ENCODE measurements around the gene CD22.

The CD22 gene

DNA sequence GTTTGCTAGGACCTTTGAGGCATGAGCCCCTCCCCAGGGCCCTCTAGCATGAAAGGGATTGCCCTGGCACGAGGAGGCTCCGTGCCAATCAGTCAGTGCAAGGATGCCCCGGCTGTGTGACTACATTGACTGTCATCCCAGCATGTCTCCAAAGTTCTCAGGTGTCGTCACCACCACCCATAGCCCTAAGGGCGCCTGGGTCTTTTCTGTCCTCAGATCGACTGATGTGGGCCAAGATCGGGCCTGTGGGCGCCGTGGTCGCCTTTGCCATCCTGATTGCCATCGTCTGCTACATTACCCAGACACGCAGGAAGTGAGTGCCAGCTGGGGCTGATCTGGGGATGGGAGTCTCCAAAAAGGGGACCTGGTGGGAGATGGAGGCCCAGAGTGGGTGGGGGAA, 18.7 kb upstream of the CD22 start:
- in situ Hi-C loops (cut with MboI; ENCODE audit: low pct_unique_long_range_greater_than_20kb, low sequenced_read_pairs): no loop called here
- no peak for DNase-seq

DNA sequence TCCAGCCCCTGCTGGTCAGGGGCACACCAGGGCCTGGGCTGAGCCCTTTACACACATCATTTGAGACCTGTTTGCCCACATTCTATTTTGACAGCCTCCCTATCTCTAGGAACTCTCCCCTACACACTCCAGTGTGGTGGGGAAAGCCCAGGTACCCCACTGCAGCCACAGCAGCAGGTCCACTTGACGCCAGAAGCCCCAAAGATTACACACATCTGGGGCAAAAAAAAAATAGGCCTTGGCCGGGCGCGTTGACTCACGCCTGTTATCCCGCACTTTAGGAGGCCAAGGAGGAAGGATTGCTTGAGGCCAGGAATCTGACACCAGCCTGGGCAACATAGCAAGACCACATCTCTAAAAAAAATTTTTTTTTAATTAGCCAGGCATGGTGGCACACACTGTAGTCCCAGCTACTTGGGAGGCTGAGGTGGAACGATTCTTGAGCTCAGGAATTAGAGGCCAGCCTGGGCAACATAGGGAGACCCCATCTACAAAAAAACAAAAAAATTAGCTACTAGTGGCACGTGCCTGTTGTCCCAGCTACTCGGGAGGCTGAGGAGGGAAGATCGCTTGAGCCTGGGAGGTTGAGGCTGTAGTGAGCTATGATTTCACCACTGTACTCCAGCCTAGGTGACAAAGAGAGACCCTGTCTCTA, 18.0 kb upstream of the CD22 start:
- in situ Hi-C loops (cut with MboI; ENCODE audit: low pct_unique_long_range_greater_than_20kb, low sequenced_read_pairs): no loop called here
- DNase-seq: no peak

GRCh38 chr19:35311901-35312665, 16.9 kb upstream of the CD22 start:
- DNase-seq: no peak
- in situ Hi-C loops (cut with MboI; ENCODE audit: low pct_unique_long_range_greater_than_20kb, low sequenced_read_pairs): no loop called here

- no peak for DNase-seq
Measured at GRCh38 chr19:35313587-35313986, 15.4 kb upstream of the CD22 start.

GRCh38 chr19:35314031-35314430, 15.0 kb upstream of the CD22 start:
- in situ Hi-C loops (cut with MboI; ENCODE audit: low pct_unique_long_range_greater_than_20kb, low sequenced_read_pairs): no loop called here
- DNase-seq: no peak

More at GRCh38 chr19:35313587-35313986, 15.4 kb upstream of the CD22 start:
- in situ Hi-C loops (cut with MboI; ENCODE audit: low pct_unique_long_range_greater_than_20kb, low sequenced_read_pairs): no loop called here

- in situ Hi-C loops (cut with MboI; ENCODE audit: low pct_unique_long_range_greater_than_20kb, low sequenced_read_pairs): no loop called here
Measured at GRCh38 chr19:35314858-35315470, 14.0 kb upstream of the CD22 start.

DNA sequence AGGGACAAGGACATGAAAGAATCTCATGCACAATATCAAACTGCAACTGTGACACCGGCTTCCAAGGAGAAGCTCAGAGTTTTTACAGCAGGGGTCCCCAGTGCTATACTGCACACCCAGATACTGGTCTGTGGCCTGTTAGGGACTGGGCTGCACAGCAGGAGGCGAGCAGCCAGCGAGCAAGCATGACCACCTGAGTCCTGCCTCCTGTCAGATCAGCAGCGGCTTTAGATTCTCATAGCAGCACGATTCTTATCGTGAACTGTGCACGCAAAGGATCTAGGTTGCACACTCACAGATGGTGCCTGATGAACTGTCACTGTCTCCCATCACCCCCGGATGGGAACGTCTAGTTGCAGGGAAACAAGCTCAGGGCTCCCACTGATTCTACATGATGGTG, 13.1 kb upstream of the CD22 start:
- in situ Hi-C loops (cut with MboI; ENCODE audit: low pct_unique_long_range_greater_than_20kb, low sequenced_read_pairs): no loop called here

More at GRCh38 chr19:35314858-35315470, 14.0 kb upstream of the CD22 start:
- DNase-seq: no peak

GRCh38 chr19:35316560-35316959, 12.4 kb upstream of the CD22 start:
- in situ Hi-C loops (cut with MboI; ENCODE audit: low pct_unique_long_range_greater_than_20kb, low sequenced_read_pairs): no loop called here
- no peak for DNase-seq

More for the DNA sequence above, 13.1 kb upstream of the CD22 start:
- DNase-seq: no peak

DNA sequence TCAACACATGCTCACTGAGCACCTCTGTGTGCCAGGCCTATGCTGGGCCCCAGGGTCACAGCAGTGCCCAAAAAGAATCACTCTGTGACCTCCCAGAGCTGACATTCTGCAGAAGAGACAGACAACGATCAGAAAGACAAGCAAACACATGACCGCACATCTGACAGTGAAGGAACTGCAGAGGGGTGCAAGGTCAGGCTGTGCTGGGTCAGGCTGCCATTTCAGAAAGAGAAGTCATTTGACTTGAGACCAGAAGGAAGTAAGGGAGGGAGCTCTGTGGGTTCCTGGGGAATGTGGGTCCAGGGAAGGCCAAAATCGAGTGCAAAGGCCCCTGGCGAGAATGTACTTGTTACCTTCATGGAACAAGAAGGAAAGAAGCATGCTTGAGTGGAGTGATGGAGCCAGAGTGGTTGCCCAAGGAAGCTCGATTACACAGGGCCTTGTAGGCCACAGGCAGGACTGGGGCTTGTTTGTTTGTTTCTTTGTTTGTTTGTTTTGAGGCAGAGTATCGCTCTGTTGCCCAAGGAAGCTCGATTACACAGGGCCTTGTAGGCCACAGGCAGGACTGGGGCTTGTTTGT, 11.4 kb upstream of the CD22 start:
- DNase-seq: no peak
- in situ Hi-C loops (cut with MboI; ENCODE audit: low pct_unique_long_range_greater_than_20kb, low sequenced_read_pairs): no loop called here

- DNase-seq: no peak
- in situ Hi-C loops (cut with MboI; ENCODE audit: low pct_unique_long_range_greater_than_20kb, low sequenced_read_pairs): no loop called here
Measured at GRCh38 chr19:35318679-35319448, 10.1 kb upstream of the CD22 start.

DNA sequence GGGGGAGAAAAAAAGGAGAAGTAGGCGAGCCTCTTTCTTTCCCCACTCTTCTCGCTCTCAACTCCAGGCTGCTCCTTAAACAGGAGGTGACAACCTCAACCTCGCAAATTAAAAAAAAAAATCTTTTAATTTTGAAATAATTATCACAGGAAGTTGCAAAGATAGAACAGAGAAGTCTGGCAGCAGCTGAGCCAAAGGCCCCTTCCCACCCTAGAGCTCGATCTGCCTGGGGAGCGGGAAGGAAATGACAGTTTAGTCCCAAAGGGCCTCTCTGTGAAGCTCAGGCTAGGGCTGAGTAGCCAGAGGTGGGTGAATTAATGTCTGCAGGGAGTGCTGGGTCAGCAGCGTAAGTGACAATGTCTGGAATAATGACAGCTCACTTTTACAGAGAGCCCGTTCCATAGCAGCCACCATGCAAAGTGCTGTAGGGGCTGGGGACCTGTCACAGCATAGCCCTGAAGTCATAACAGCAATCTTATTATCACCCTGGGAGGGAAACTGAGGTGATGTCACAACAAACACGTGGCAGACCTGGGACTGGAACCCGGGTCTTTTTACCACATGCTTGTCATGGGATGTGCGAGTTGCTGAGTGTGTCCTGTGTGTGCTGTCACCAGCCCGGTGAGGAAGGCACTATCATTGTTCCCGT, 8.8 kb upstream of the CD22 start:
- peak; percentile 14 for DNase-seq
- in situ Hi-C loops (cut with MboI; ENCODE audit: low pct_unique_long_range_greater_than_20kb, low sequenced_read_pairs): no loop called here

DNA sequence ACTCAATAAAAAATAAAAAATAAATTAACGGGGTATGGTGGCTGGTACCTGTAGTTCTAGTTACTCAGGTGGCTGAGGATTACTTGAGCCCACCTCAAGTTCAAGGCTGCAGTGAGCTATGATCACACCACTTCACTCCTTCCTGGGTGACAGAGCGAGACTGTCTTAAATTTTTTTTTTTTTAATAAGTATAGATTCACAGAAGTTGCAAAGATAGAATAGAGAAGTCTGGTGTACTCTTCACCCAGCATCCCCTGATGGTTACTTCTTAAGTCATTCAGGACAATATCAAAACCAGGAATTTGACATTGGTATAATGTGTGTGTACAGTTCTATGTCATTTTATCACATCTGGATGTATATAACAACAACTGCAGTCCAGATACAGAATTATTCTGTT, 7.7 kb upstream of the CD22 start:
- no peak for DNase-seq
- in situ Hi-C loops (cut with MboI; ENCODE audit: low pct_unique_long_range_greater_than_20kb, low sequenced_read_pairs): no loop called here

- in situ Hi-C loops (cut with MboI; ENCODE audit: low pct_unique_long_range_greater_than_20kb, low sequenced_read_pairs): no loop called here
- DNase-seq: no peak
Measured at GRCh38 chr19:35322014-35322413, 7.0 kb upstream of the CD22 start.

- in situ Hi-C loops (cut with MboI; ENCODE audit: low pct_unique_long_range_greater_than_20kb, low sequenced_read_pairs): no loop called here
- peak; percentile 20 for DNase-seq
Measured at GRCh38 chr19:35327642-35328041, 1.3 kb upstream of the CD22 start.

DNA sequence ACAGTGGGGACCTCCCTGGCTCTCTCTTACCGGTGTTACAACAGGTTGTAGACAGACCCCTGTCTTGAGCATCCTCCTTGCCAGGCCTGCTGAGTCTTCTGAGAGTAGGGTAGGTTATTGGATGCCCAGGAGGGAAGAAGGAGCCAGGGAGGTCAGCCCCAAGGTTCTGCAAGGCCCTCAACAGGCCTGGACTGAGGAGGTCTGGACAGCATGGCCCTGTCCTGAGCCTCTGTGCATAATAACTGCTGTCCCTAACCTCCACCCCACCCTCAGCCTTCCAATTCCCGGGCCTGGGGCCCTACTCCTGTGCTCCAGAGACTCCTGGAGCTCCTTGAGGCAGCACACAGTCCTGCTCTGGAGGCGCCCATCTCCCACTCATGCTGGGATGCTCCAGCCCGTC, 336 bp downstream of the CD22 start:
- no peak for DNase-seq
- in situ Hi-C loops (cut with MboI; ENCODE audit: low pct_unique_long_range_greater_than_20kb, low sequenced_read_pairs): no loop called here

DNA sequence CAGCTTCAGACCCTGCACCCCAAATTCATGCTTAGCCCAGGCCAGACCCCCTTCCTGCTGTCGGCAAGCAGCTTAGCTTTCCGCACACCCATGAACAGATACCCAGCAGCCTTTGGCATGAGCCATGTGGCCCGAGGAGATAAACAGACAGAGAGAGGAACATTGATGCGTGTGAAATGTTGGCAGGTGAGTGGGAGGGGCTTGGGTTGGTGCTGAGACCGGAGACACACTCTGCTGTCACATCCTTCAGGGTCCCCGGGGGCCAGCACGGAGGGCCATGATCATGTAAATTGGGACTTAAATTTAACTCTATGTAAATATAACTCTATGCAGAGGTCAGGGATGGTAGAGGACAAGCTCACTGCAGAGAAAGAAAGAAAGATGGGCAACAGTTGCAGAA, 1.5 kb downstream of the CD22 start:
- in situ Hi-C loops (cut with MboI; ENCODE audit: low pct_unique_long_range_greater_than_20kb, low sequenced_read_pairs): no loop called here
- no peak for DNase-seq

DNA sequence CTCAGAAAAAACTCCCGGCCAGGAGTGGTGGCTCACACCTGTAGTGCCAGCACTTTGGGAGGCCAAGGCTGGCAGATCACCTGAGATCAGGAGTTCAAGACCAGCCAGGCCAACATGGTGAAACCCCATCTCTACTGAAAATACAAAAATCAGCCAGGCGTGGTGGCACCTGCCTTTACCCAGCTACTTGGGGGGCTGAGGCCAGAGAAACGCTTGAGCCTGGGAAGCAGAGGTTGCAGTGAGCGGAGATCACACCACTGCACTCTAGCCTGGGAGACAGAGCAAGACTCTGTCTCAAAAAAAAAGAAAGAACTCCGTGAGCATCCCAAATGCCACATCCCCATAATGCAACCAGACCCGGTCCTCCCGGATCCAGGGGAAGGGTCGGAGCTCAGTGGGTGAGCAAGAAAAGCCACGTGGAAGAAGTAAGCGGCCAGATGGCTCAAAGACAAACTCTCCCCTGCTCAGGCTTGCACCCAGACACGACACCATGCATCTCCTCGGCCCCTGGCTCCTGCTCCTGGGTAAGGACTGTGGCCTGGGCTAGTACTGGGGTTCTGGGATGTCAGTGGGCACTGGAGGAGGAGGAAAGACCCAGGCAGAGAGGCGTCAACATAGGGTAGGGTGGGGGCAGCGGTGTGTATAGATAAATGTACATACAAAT, 2.7 kb downstream of the CD22 start:
- no peak for DNase-seq
- in situ Hi-C loops (cut with MboI; ENCODE audit: low pct_unique_long_range_greater_than_20kb, low sequenced_read_pairs): no loop called here

GRCh38 chr19:35332817-35333216, 3.8 kb downstream of the CD22 start:
- DNase-seq: no peak
- in situ Hi-C loops (cut with MboI; ENCODE audit: low pct_unique_long_range_greater_than_20kb, low sequenced_read_pairs): no loop called here
